T-cell (primary cell): Measurements from ENCODE around the gene ANKRD33B. TPM values are rescaled to one million over a fixed set of nuclear protein-coding genes. Genes with fewer than 3 reads are reported as not detected.

Experiments used
- ATAC-seq, 4 experiments: fragments of 200-7000 bp in 3 of 4; fragments of 150-1000 bp in 1 of 4; cut with Tn5 transposase; replicated peaks in 1 of 4; 1 replicate in 3 of 4; 2 replicates in 1 of 4; pipeline ENCODE4 v1.10.0; 2021; ENCODE audit warnings: moderate library complexity in 3 of 4, mild to moderate bottlenecking in 2 of 4, moderate number of reproducible peaks in 1 of 4
- CTCF ChIA-PET, 2 donors: fragments of 300-600 bp; sonication (Branson Sonifier 250); formaldehyde crosslinking; loops; one replicate each; lab custom pipeline; 2022; ENCODE audit warnings: antibody characterized with exemption in 2 of 2; lab: Charles Lee
- POLR2A ChIA-PET, 2 donors: fragments of 300-600 bp; sonication (Branson Sonifier 250); formaldehyde crosslinking; loops; one replicate each; lab custom pipeline; 2022; ENCODE audit warnings: antibody characterized with exemption in 2 of 2; lab: Charles Lee
- DNase-seq, 35 experiments: peaks; one replicate each; pipeline versions ENCODE4 v3.0.0 to v3.0.0-alpha.2; 2013 to 2023
- H3K27ac ChIP-seq: one replicate; pipeline ENCODE4 v1.5.1; 2013; ENCODE audit warnings: low read length
- H3K27me3 ChIP-seq, 2 experiments: replicated peaks in 1 of 2; 1 replicate in 1 of 2; 2 replicates in 1 of 2; pipeline versions ENCODE4 v1.6.1 to v1.7.0; 2013; ENCODE audit warnings: low read length in 1 of 2, mixed read lengths in 1 of 2; ENCODE audit not compliant: control insufficient read depth in 2 of 2, insufficient read depth in 2 of 2; ENCODE audit errors: extremely low read depth in 1 of 2
- H3K36me3 ChIP-seq, 2 donors: 1 replicate in 1 of 2; 2 replicates in 1 of 2; pipeline versions ENCODE4 v1.6.1 to v1.7.0; 2013; ENCODE audit warnings: low read length in 1 of 2; ENCODE audit not compliant: control insufficient read depth in 2 of 2, insufficient read depth in 1 of 2; ENCODE audit errors: extremely low read depth in 1 of 2
- H3K4me1 ChIP-seq, 2 experiments: 1 replicate in 1 of 2; 2 replicates in 1 of 2; pipeline versions ENCODE4 v1.6.1 to v1.7.0; 2013; ENCODE audit warnings: low read length in 2 of 2, mixed read lengths in 1 of 2; ENCODE audit not compliant: insufficient read depth in 2 of 2, control insufficient read depth in 1 of 2; ENCODE audit errors: extremely low read depth in 1 of 2
- H3K4me3 ChIP-seq, 2 donors: 1 replicate in 1 of 2; 2 replicates in 1 of 2; pipeline versions ENCODE4 v1.5.1 to v1.7.0; 2013; ENCODE audit warnings: mild to moderate bottlenecking in 2 of 2, low read length in 1 of 2, moderate library complexity in 1 of 2; ENCODE audit not compliant: control insufficient read depth in 1 of 2; ENCODE audit errors: extremely low read depth in 1 of 2
- H3K9me3 ChIP-seq: 2 replicates; pipeline ENCODE4 v1.7.0; 2013
- H3K27ac Mint-ChIP-seq, 2 donors: one replicate each; pipeline ENCODE4 v1.8.0; 2020 to 2021; ENCODE audit warnings: mild to moderate bottlenecking in 2 of 2, mixed read lengths in 2 of 2
- H3K27me3 Mint-ChIP-seq, 2 donors: one replicate each; pipeline ENCODE4 v1.8.0; 2021 to 2022; ENCODE audit warnings: mixed read lengths in 2 of 2
- H3K36me3 Mint-ChIP-seq: one replicate; pipeline ENCODE4 v1.8.0; 2021; ENCODE audit warnings: mixed read lengths
- H3K4me1 Mint-ChIP-seq, 3 donors: one replicate each; pipeline ENCODE4 v1.8.0; 2020 to 2022; ENCODE audit warnings: mixed read lengths in 3 of 3, mild to moderate bottlenecking in 1 of 3
- H3K4me3 Mint-ChIP-seq, 3 donors: one replicate each; pipeline ENCODE4 v1.8.0; 2020 to 2022; ENCODE audit warnings: mild to moderate bottlenecking in 3 of 3, mixed read lengths in 3 of 3, moderate library complexity in 3 of 3
- H3K9me3 Mint-ChIP-seq, 3 donors: one replicate each; pipeline ENCODE4 v1.8.0; 2020 to 2022; ENCODE audit warnings: mixed read lengths in 3 of 3
- WGBS: methylation state at CpG from one replicate; pipeline ENCODE4 v1.1.5; 2013; ENCODE audit warnings: missing lambda C conversion rate; ENCODE audit not compliant: insufficient coverage; 5-methylcytosine and 5-hydroxymethylcytosine counted together
- total RNA-seq, 35 experiments: library from RNA in 6 of 35; stranded (reverse) in 6 of 35; fragments of 120-200 nt in 1 of 35; gene quantifications; one replicate each; pipeline versions ENCODE4 v1.2.1 to v1.2.4 and lab custom pipeline; 2013 to 2026

Gene ANKRD33B
- total RNA-seq, 5 donors from 2014 or later (not counting 1 experiment from before 2014, with no cell fraction given) = 1.0 to 4.1 (median 2.4) TPM

DNA sequence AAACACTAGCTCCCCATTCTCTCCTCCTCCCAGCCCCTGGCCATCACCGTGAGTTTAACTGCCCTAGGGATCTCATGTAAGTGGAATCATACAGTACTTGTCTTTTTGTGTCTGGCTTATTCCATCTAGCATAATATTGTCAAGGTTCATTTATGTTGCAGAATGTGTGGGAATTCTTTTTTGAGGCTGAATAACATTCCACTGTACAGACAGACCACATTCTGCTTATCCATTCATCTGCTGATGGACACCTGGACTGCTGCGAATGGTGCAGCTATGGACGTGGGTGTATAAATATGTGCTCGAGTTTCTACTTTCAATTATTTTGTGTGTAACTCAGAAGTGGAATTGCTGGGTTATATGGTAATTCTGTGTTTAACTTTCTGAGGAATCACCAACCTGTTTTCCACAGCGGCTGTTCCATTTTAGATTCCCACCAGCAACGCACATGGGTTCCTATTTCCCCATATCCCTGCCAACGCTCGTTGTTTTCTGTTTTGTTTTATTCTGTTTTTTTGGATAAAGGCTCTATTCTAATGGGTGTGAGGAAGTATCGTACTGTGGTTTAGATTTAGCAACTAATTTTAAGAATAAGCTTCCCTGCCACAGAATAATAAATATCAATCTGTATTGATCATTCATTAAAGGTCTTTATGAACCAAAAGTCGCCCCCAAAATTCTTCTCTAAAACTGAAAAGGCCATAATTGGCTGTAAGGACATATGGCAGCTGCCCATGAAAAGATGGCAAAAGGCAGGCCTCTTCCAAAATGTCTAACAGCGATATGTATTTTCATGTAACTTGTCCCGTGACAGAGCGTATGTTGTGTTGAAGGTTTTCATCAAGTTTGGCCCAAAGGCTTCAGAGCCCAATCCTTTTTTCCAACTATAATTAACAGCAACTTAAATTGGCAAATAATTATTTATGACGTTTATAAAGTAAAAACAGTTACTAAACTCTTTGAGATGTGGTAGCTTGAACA is 126.9 kb downstream of the ANKRD33B start:
- Histone ChIP-seq H3K27ac (no peak overlapping the region), H3K4me3 (no peak overlapping the region), H3K27me3 (no peaks in the 10 kb centered on the region), H3K4me1 (peaks cover 0 to under 1% of the 10 kb centered on the region in 2 experiments), H3K9me3 (no peaks in the 10 kb centered on the region), H3K36me3 (no peaks in the 10 kb centered on the region)
- no peak for DNase-seq
- Mint-ChIP-seq H3K9me3 (no peaks in the 10 kb centered on the region), H3K4me3 (no peak overlapping the region), H3K4me1 (peaks cover under 1 to 5% (median 4%) of the 10 kb centered on the region in 3 donors), H3K36me3 (peaks cover 31% of the 10 kb centered on the region), H3K27me3 (no peaks in the 10 kb centered on the region), H3K27ac (no peak overlapping the region)
- ChIA-PET CTCF (interaction anchor here in 1 of 2 donors (0.6 kb wide), 2 partner anchors 47 to 561 kb away, joined by 3 to 4 read pairs; no protein-coding TSS in a partner anchor), POLR2A (no interaction called here)
- ATAC-seq = no peak
- 100% methylated on average over 1 of the region's 14 CpGs for WGBS

DNA sequence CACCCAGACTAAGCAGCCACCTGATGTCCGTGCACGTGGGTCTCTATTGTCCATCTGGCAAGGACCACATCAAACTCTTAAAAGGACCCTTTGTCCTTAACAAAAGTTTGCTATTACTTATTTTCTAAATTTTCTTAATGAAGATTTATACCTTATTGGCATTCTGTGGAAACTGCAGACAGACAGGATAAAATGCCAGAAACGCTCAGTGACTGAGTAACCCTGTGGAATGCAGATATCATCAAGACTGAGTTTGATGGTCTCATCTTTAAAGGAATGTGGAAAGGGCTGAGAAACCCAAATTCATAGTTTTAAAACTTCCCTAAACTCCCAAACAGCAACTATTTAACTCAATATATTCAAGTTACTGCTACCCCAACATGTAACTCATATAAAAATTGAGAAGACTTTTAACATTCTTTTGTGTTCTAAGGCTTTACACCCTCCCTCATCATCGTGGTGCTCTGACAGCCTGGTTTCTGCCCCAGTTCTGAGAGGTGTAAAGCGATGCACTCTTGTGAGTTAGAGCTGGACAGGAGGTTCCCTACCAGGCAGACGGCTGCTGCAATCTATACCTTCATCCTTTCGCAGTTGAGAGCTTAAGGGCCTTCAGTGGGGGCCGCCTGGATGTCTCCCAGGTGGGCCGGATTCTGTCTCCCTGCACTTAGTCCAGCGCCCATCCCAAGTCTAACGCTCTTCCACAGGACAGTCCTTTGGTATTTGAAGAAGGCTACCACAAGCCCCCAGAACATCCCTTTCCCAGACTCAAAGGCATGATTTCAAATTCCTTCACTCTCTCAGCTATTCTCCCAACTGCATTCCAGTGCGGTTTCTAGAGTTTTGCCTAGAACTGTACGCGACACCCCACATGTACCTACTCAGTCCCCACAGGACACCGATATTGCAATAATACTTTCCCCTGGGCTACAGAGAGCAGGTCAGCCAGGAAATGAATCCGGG is 128.2 kb downstream of the ANKRD33B start:
- H3K27me3 Mint-ChIP-seq = no peaks in the 10 kb centered on the region
- 97% methylated on average over 11 of the region's 16 CpGs for WGBS
- peaks cover 14 to 18% (median 17%) of the 10 kb centered on the region in 3 donors for H3K4me1 Mint-ChIP-seq
- ChIA-PET POLR2A (no interaction called here), CTCF (no interaction called here)
- H3K4me3 Mint-ChIP-seq = no peak overlapping the region
- no peak overlapping the region for H3K27ac Mint-ChIP-seq
- H3K36me3 ChIP-seq = no peaks in the 10 kb centered on the region
- no peak for ATAC-seq
- H3K27ac ChIP-seq = no peak overlapping the region
- no peak for DNase-seq
- H3K4me1 ChIP-seq = peaks cover 2 to 12% of the 10 kb centered on the region in 2 experiments
- H3K9me3 Mint-ChIP-seq = no peaks in the 10 kb centered on the region
- no peaks in the 10 kb centered on the region for H3K9me3 ChIP-seq
- H3K4me3 ChIP-seq = no peak overlapping the region
- H3K36me3 Mint-ChIP-seq = peaks cover 23% of the 10 kb centered on the region
- no peaks in the 10 kb centered on the region for H3K27me3 ChIP-seq

GRCh38 chr5:10695055-10695649 is 131.3 kb downstream of the ANKRD33B start:
- H3K9me3 ChIP-seq = no peaks in the 10 kb centered on the region
- DNase-seq (peak in 3 of 35 experiments; percentile 9 to 16 (median 15)), ATAC-seq (no peak)
- 62% methylated on average over 9 of the region's 14 CpGs for WGBS
- no peak overlapping the region for H3K4me3 ChIP-seq
- H3K4me1 Mint-ChIP-seq = peaks cover 28 to 40% (median 36%) of the 10 kb centered on the region in 3 donors
- H3K4me1 ChIP-seq = peaks cover 2 to 13% of the 10 kb centered on the region in 2 experiments
- H3K4me3 Mint-ChIP-seq = no peak overlapping the region
- H3K9me3 Mint-ChIP-seq = no peaks in the 10 kb centered on the region
- H3K36me3 ChIP-seq = no peaks in the 10 kb centered on the region
- H3K27me3 Mint-ChIP-seq = no peaks in the 10 kb centered on the region
- no peaks in the 10 kb centered on the region for H3K27me3 ChIP-seq
- peaks cover 19% of the 10 kb centered on the region for H3K36me3 Mint-ChIP-seq
- ChIA-PET CTCF (no interaction called here), POLR2A (no interaction called here)
- no peak overlapping the region for H3K27ac ChIP-seq
- no peak overlapping the region for H3K27ac Mint-ChIP-seq

- Mint-ChIP-seq H3K9me3 (no peaks in the 10 kb centered on the region), H3K27me3 (no peaks in the 10 kb centered on the region), H3K27ac (peak overlapping the region in 1 of 2 donors; percentile 35), H3K36me3 (peaks cover 18% of the 10 kb centered on the region), H3K4me3 (no peak overlapping the region), H3K4me1 (peaks cover 28 to 41% (median 39%) of the 10 kb centered on the region in 3 donors)
- CTCF ChIA-PET = no interaction called here
- no peak overlapping the region for H3K4me3 ChIP-seq
- no peak overlapping the region for H3K27ac ChIP-seq
- H3K9me3 ChIP-seq = no peaks in the 10 kb centered on the region
- POLR2A ChIA-PET = no interaction called here
- H3K36me3 ChIP-seq = no peaks in the 10 kb centered on the region
- no peaks in the 10 kb centered on the region for H3K27me3 ChIP-seq
- no peak for ATAC-seq
- peaks cover 2 to 13% of the 10 kb centered on the region in 2 experiments for H3K4me1 ChIP-seq
- WGBS = 63% methylated on average over 3 of the region's 7 CpGs
- DNase-seq = peak in 1 of 35 experiments; percentile 11
These were observed 132.1 kb downstream of the ANKRD33B start for GRCh38 chr5:10695759-10696543.

GRCh38 chr5:10699281-10699874 is 135.5 kb downstream of the ANKRD33B start:
- Mint-ChIP-seq H3K36me3 (peaks cover 17% of the 10 kb centered on the region), H3K4me1 (peaks cover 33 to 54% (median 47%) of the 10 kb centered on the region in 3 donors), H3K9me3 (no peaks in the 10 kb centered on the region), H3K27ac (no peak overlapping the region), H3K4me3 (no peak overlapping the region), H3K27me3 (no peaks in the 10 kb centered on the region)
- no peak for ATAC-seq
- Histone ChIP-seq H3K27ac (no peak overlapping the region), H3K4me1 (peaks cover 2 to 20% of the 10 kb centered on the region in 2 experiments), H3K9me3 (no peaks in the 10 kb centered on the region), H3K27me3 (no peaks in the 10 kb centered on the region), H3K36me3 (peaks cover 0 to 2% of the 10 kb centered on the region in 2 donors), H3K4me3 (no peak overlapping the region)
- ChIA-PET CTCF (no interaction called here), POLR2A (no interaction called here)
- DNase-seq = no peak
- 86% methylated on average over 3 of the region's 5 CpGs for WGBS
